Measurements from ENCODE around the gene ZBTB21.

The ZBTB21 gene

GRCh38 chr21:41940431-41940830 lies 69.7 kb downstream of the ZBTB21 start:
- peaks cover 7% of the 10 kb centered on the region; the same call in 1 of the 2 replicates for H3K36me3 ChIP-seq (ENCODE audit: control insufficient read depth, low read length)
- no peak for TF ChIP-seq CTCF (IDR thresholded peaks at IDR 0.05; ENCODE audit: low read depth, low read length, poor library complexity, severe bottlenecking)
- peaks cover 23% of the 10 kb centered on the region for H3K79me2 ChIP-seq (ENCODE audit: control insufficient read depth, low read length)
- no peaks in the 10 kb centered on the region for H3K9me2 ChIP-seq (replicated peaks; ENCODE audit: control insufficient read depth, low read length)
- no peaks in the 10 kb centered on the region for H3K9me3 ChIP-seq (ENCODE audit: control insufficient read depth, insufficient read depth, low read length)
- no peak overlapping the region for H3K4me3 ChIP-seq (ENCODE audit: low read length)
- no peaks in the 10 kb centered on the region for H4K20me1 ChIP-seq (ENCODE audit: control insufficient read depth, insufficient read depth, low read depth, low read length)
- H3K4me1 ChIP-seq (ENCODE audit: control insufficient read depth, low read length) = no peaks in the 10 kb centered on the region
- no peak overlapping the region for H3K27ac ChIP-seq (ENCODE audit: low read depth, low read length)
- no peaks in the 10 kb centered on the region for H3K27me3 ChIP-seq (ENCODE audit: control insufficient read depth, low read length)
- no peak overlapping the region for H3K4me2 ChIP-seq (ENCODE audit: low read length)
- H3F3A ChIP-seq (ENCODE audit: control insufficient read depth, insufficient read depth) = no peaks in the 10 kb centered on the region

GRCh38 chr21:41939391-41939790 lies 70.8 kb downstream of the ZBTB21 start:
- no peaks in the 10 kb centered on the region for H3K9me3 ChIP-seq (ENCODE audit: control insufficient read depth, insufficient read depth, low read length)
- H3K4me3 ChIP-seq (ENCODE audit: low read length) = no peak overlapping the region
- peaks cover 13% of the 10 kb centered on the region for H3K79me2 ChIP-seq (ENCODE audit: control insufficient read depth, low read length)
- peaks cover 4% of the 10 kb centered on the region; the same call in 1 of the 2 replicates for H3K36me3 ChIP-seq (ENCODE audit: control insufficient read depth, low read length)
- H3F3A ChIP-seq (ENCODE audit: control insufficient read depth, insufficient read depth) = no peaks in the 10 kb centered on the region
- no peaks in the 10 kb centered on the region for H3K4me1 ChIP-seq (ENCODE audit: control insufficient read depth, low read length)
- H3K9me2 ChIP-seq (replicated peaks; ENCODE audit: control insufficient read depth, low read length) = no peaks in the 10 kb centered on the region
- H3K4me2 ChIP-seq (ENCODE audit: low read length) = no peak overlapping the region
- no peak for TF ChIP-seq CTCF (IDR thresholded peaks at IDR 0.05; ENCODE audit: low read depth, low read length, poor library complexity, severe bottlenecking)
- no peak for TF ChIP-seq EZH2phosphoT487 (IDR thresholded peaks at IDR 0.05; ENCODE audit: borderline replicate concordance, low read length)
- H4K20me1 ChIP-seq (ENCODE audit: control insufficient read depth, insufficient read depth, low read depth, low read length) = no peaks in the 10 kb centered on the region
- no peak overlapping the region for H3K27ac ChIP-seq (ENCODE audit: low read depth, low read length)
- no peaks in the 10 kb centered on the region for H3K27me3 ChIP-seq (ENCODE audit: control insufficient read depth, low read length)

All from DOHH2 (cell line).